K562 (cell line): ENCODE data around the gene UBASH3B. TPM values are rescaled to one million over a fixed set of nuclear protein-coding genes. Genes with fewer than 3 reads are reported as not detected.

ENCODE experiments used
- polyA plus RNA-seq, 8 experiments: library from polyadenylated mRNA; depleted of rRNA in 4 of 8; stranded (reverse) in 5 of 8; unstranded in 3 of 8; fragments of >200 nt; fragmentation: Nextera tagmentation in 2 of 8; fragmentation: Illumina TruSeq in 1 of 8; extraction: Ambion mirVana in 2 of 8; extraction: Trizol in 1 of 8; gene quantifications; 2 replicates each; pipeline versions ENCODE4 v1.2.1 to v1.2.3, GENCODE V29; 2011 to 2014; ENCODE audit warnings: inconsistent platforms in 1 of 8, missing spikeins in 1 of 8
- total RNA-seq, 7 experiments: library from RNA; depleted of rRNA in 6 of 7; stranded (reverse); fragments of >200 nt in 6 of 7; fragmentation: Illumina TruSeq in 2 of 7; extraction: Trizol in 2 of 7; gene quantifications; 2 replicates each; pipeline versions ENCODE4 v1.2.1 to v1.2.3, GENCODE V29; 2011 to 2021; ENCODE audit warnings: low replicate concordance in 1 of 7
- TF ChIP-seq, protein P1 (sequence below): fragments of 450-650 bp; IDR thresholded peaks from 2 replicates; pipeline ENCODE4 v1.6.1; 2016; ENCODE audit warnings: mild to moderate bottlenecking, moderate library complexity

The UBASH3B gene
- total and polyA plus RNA-seq, 9 of the 15 experiments (the other 6 are each of a cell fraction or from before 2014, with no cell fraction given) = 0.01 to 0.31 (median 0.08) TPM; not detected in 2

DNA sequence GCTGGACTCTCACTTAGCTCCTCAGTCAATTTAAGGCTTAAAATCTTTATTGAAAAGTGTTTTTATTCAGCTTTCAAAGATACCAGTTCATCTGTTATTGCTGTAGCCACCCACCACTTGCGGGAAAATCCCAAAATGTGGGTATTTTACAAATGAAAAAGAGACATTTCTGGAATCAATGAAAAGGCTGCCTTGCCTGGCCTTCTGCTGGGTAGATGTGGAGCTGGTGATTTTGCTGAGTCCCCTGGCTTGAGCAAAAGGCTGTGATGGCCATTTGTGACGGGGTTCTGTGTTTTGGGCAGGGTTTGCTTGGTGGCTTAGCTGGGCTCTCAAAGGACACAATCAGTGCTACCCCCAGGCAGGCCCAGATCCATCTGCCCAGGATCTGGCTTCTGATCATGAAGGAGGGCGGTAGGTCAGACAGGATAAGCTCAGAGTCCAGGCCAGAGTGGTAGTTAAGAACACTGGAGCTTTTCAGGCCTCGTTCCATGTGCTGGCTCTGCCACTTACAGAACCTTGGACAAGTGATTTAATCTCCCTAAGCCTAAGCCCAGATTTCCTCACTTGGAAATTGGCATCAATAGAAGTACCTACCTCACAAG is 36.1 kb downstream of the UBASH3B start (continued):
- TF ChIP-seq, protein P1, sequence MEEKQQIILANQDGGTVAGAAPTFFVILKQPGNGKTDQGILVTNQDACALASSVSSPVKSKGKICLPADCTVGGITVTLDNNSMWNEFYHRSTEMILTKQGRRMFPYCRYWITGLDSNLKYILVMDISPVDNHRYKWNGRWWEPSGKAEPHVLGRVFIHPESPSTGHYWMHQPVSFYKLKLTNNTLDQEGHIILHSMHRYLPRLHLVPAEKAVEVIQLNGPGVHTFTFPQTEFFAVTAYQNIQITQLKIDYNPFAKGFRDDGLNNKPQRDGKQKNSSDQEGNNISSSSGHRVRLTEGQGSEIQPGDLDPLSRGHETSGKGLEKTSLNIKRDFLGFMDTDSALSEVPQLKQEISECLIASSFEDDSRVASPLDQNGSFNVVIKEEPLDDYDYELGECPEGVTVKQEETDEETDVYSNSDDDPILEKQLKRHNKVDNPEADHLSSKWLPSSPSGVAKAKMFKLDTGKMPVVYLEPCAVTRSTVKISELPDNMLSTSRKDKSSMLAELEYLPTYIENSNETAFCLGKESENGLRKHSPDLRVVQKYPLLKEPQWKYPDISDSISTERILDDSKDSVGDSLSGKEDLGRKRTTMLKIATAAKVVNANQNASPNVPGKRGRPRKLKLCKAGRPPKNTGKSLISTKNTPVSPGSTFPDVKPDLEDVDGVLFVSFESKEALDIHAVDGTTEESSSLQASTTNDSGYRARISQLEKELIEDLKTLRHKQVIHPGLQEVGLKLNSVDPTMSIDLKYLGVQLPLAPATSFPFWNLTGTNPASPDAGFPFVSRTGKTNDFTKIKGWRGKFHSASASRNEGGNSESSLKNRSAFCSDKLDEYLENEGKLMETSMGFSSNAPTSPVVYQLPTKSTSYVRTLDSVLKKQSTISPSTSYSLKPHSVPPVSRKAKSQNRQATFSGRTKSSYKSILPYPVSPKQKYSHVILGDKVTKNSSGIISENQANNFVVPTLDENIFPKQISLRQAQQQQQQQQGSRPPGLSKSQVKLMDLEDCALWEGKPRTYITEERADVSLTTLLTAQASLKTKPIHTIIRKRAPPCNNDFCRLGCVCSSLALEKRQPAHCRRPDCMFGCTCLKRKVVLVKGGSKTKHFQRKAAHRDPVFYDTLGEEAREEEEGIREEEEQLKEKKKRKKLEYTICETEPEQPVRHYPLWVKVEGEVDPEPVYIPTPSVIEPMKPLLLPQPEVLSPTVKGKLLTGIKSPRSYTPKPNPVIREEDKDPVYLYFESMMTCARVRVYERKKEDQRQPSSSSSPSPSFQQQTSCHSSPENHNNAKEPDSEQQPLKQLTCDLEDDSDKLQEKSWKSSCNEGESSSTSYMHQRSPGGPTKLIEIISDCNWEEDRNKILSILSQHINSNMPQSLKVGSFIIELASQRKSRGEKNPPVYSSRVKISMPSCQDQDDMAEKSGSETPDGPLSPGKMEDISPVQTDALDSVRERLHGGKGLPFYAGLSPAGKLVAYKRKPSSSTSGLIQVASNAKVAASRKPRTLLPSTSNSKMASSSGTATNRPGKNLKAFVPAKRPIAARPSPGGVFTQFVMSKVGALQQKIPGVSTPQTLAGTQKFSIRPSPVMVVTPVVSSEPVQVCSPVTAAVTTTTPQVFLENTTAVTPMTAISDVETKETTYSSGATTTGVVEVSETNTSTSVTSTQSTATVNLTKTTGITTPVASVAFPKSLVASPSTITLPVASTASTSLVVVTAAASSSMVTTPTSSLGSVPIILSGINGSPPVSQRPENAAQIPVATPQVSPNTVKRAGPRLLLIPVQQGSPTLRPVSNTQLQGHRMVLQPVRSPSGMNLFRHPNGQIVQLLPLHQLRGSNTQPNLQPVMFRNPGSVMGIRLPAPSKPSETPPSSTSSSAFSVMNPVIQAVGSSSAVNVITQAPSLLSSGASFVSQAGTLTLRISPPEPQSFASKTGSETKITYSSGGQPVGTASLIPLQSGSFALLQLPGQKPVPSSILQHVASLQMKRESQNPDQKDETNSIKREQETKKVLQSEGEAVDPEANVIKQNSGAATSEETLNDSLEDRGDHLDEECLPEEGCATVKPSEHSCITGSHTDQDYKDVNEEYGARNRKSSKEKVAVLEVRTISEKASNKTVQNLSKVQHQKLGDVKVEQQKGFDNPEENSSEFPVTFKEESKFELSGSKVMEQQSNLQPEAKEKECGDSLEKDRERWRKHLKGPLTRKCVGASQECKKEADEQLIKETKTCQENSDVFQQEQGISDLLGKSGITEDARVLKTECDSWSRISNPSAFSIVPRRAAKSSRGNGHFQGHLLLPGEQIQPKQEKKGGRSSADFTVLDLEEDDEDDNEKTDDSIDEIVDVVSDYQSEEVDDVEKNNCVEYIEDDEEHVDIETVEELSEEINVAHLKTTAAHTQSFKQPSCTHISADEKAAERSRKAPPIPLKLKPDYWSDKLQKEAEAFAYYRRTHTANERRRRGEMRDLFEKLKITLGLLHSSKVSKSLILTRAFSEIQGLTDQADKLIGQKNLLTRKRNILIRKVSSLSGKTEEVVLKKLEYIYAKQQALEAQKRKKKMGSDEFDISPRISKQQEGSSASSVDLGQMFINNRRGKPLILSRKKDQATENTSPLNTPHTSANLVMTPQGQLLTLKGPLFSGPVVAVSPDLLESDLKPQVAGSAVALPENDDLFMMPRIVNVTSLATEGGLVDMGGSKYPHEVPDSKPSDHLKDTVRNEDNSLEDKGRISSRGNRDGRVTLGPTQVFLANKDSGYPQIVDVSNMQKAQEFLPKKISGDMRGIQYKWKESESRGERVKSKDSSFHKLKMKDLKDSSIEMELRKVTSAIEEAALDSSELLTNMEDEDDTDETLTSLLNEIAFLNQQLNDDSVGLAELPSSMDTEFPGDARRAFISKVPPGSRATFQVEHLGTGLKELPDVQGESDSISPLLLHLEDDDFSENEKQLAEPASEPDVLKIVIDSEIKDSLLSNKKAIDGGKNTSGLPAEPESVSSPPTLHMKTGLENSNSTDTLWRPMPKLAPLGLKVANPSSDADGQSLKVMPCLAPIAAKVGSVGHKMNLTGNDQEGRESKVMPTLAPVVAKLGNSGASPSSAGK = no peak
